Activated T-cell treated with anti-CD3 and anti-CD28 coated beads for 48 hours (primary cell): ENCODE results near the gene ARHGEF17.
"Not testable (repeated sequence)": the region's sequence is repeated elsewhere in the genome, so short reads cannot be mapped to it uniquely, and the experiment has no call there.

Experiments
- DNase-seq: peaks from one replicate; pipeline ENCODE4 v3.0.0-alpha.2; 2020; ENCODE audit warnings: low read depth

ARHGEF17 gene, protein sequence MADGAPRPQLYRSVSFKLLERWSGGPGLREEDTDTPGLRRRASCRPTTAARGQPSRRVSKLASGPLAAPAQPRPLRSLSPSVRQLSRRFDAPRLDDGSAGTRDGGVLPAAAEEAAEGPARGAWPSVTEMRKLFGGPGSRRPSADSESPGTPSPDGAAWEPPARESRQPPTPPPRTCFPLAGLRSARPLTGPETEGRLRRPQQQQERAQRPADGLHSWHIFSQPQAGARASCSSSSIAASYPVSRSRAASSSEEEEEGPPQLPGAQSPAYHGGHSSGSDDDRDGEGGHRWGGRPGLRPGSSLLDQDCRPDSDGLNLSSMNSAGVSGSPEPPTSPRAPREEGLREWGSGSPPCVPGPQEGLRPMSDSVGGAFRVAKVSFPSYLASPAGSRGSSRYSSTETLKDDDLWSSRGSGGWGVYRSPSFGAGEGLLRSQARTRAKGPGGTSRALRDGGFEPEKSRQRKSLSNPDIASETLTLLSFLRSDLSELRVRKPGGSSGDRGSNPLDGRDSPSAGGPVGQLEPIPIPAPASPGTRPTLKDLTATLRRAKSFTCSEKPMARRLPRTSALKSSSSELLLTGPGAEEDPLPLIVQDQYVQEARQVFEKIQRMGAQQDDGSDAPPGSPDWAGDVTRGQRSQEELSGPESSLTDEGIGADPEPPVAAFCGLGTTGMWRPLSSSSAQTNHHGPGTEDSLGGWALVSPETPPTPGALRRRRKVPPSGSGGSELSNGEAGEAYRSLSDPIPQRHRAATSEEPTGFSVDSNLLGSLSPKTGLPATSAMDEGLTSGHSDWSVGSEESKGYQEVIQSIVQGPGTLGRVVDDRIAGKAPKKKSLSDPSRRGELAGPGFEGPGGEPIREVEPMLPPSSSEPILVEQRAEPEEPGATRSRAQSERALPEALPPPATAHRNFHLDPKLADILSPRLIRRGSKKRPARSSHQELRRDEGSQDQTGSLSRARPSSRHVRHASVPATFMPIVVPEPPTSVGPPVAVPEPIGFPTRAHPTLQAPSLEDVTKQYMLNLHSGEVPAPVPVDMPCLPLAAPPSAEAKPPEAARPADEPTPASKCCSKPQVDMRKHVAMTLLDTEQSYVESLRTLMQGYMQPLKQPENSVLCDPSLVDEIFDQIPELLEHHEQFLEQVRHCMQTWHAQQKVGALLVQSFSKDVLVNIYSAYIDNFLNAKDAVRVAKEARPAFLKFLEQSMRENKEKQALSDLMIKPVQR (N-terminal part only)

GRCh38 chr11:73308003-73308960 lies at the start of gene ARHGEF17:
TSS of gene ARHGEF17 (plus strand) at chr11:73308276. CDS start at chr11:73308639, 363 bp downstream.
- DNase-seq, result no peak

DNA sequence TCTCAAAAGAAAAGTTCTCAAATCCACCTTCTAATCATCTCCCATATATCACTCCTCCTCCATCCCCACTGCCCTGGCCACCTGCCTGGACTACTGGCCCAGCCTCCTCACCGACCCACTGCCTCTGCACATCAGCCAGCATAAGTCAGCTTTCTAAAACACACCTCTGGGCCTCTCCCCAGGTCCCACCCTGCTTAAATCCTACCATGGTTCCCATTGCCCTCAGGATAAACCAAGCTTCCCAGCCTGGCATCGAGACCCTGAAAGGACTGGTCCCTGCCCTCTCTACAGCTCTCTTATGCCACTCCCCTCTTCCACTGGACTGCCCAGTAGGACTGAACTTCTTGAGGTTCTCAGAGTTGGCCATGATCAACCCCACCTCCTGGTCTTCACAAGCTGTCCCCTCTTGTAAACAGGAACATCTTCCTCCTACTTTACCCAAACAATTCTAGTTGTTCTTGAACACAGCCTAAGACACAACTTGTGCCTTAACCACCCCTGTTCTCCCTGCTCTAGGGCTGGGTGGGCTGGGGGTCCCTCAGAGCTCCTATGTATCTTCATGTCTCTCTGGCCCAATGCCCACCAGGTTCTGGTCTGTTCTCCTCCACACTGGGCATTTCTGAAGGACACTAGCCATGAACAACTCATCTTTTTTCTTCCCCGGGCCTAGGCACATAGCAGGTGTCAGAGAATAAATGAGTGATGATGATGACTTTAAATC lies 48.5 kb upstream of the ARHGEF17 start:
- DNase-seq, result no peak

GRCh38 chr11:73260127-73260457 lies 48.0 kb upstream of the ARHGEF17 start:
- no peak for DNase-seq

DNA sequence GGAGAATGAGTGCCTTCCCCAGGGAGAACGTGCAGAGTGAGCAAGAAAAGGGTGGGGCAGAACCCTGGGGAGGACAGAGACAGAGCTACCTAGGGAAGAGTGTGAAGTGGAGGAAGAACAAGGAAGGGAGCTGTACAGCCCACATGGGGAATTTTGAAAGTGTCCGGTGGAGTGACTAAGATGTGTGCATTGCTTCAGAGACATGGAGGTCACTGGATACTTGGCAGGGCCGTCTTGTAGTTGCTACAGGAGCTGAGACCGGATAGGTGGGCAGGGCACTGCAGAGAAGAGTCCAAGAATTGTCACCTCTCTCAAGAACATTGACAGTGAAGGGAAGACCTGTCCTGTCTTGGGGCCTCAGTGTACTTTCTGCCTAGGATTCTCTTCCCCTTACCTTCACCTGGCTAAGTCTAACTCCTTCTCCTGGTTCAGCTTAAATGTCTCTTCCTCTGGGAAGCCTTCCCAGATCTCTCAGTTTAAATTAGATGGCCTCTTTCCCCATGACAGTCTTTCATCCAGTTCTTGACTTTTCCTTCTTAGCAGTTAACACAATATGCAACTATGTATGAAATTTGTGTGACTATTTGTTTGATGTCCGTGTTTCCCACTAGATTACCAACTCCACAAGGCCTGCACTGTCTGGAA lies 45.1 kb upstream of the ARHGEF17 start:
- DNase-seq, result no peak

DNA sequence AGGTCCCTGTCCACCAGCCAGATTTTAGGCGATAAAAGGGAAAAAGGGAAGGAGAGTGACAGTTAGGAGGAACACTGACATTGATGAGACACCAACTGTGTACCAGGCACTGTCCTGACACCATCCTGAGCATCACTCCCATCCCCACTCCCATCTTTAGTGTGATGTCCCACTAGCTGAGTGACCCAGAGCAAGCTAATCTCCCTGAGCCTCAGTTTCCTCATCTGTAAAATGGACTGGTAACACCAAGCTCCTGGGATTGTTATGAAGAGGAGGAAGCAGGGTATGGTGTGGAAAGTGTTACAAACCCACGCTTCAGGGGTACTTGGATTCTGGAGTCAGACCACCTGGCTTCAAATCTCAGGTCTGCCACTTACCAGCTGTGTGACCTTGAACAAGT lies 44.4 kb upstream of the ARHGEF17 start:
- no peak for DNase-seq

GRCh38 chr11:73265278-73265810 lies 42.7 kb upstream of the ARHGEF17 start:
- no peak for DNase-seq

DNA sequence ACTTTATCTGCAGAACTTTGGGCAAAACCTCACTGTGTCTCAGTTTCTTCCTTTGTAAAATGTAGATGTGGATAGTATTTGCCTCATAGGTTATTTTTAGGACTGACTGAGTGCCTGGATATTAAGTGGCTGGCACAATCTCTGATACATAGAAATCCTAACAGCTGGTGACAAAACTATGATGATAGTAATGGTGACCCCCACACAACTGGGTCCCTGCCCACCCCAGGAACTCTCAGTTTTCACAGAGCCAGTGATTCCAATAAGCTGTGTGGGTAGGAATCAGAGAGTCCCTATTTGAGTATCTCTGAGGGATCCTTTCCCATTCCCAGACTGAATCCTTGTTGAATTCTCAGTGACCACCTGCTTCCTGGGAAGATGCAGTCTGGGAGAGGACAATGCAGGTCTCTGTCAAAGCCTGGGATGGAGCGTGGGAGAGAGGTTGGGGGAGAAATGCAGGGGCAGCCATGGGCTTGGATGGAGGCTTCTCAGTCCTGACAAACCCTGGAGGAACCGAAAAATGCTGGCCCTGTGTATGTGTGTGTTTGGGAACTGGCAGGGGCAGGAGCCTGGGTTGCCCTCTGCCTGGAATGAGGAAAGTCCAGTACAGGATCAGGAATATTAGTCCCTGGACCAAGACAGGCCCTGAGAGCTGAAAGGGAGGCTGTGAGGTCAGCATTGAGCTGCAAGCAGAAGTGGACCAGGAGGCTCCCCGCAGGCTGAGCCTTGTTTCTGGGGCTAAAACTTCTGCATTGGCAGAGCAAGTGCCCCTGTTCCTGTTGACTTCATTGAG lies 42.0 kb upstream of the ARHGEF17 start:
- no peak for DNase-seq

GRCh38 chr11:73266646-73267020 lies 41.4 kb upstream of the ARHGEF17 start:
- no peak for DNase-seq

DNA sequence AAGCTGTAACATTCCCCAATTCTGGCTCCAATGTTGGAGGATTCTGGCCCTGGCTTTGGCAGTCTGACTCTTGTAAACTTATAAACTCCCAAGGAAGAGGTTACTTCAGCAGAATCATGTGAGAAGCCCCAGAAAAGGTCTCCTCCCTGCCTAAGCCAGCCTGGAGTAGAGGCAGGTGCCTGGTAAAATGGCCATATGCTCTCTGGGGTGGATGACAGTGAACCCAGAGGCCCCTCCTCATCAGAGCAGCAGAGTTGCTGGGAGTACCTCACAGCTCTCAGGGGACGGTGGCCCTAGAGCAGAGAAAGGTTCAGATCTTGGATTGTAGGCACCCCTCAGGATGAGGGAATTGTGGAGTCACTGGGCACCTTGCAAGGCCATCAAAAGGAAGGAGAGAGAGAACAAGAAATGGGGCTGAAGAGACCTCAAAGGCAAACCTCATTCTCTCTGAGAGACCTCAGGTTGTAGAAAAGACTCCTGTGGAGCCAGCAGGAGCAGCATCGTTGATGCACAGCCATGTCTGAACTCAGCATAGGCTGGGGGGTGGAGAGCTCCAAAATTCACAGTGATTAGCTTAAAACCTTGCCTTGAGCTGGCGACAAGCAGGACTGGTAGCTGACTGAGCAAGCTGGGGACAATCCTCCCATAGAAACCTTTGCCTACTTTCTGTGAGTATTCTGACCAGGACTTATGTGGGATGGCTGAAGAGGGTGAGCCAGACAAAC lies 40.8 kb upstream of the ARHGEF17 start:
- DNase-seq, result no peak

GRCh38 chr11:73267906-73268540 lies 40.1 kb upstream of the ARHGEF17 start:
- no peak for DNase-seq

- no peak for DNase-seq
Observed at GRCh38 chr11:73268671-73269271, 39.3 kb upstream of the ARHGEF17 start.

GRCh38 chr11:73269459-73270015 lies 38.5 kb upstream of the ARHGEF17 start:
- no peak for DNase-seq

GRCh38 chr11:73270016-73270854 lies 37.8 kb upstream of the ARHGEF17 start:
- DNase-seq, result no peak

- no peak for DNase-seq
Observed at GRCh38 chr11:73270855-73271477, 37.1 kb upstream of the ARHGEF17 start.

GRCh38 chr11:73271478-73271865 lies 36.6 kb upstream of the ARHGEF17 start:
- DNase-seq, result not testable (repeated sequence)
